ENCODE data around the gene STRN3.
A peak's percentile ranks its signal among the peaks of the same experiment; 100 is the strongest.
"Not testable (repeated sequence)": the region's sequence is repeated elsewhere in the genome, so short reads cannot be mapped to it uniquely, and the experiment has no call there.

The STRN3 gene

GRCh38 chr14:31026077-31026449 lies at the start of gene STRN3:
STRN3 (minus strand) TSS chr14:31026379; CDS start chr14:31026185, 194 bp downstream.
- DNase-seq, result no peak

- no peak for DNase-seq
These were observed 49.0 kb upstream of the STRN3 start for GRCh38 chr14:31075144-31075543.

- DNase-seq, result no peak
These were observed 45.0 kb upstream of the STRN3 start for GRCh38 chr14:31071151-31071550.

- peak; percentile 51 to 68 for DNase-seq
These were observed 44.3 kb upstream of the STRN3 start for GRCh38 chr14:31070431-31070830.

- DNase-seq, result no peak
These were observed 43.2 kb upstream of the STRN3 start for GRCh38 chr14:31069343-31069742.

GRCh38 chr14:31068235-31068634 lies 42.1 kb upstream of the STRN3 start:
- DNase-seq, result no peak

GRCh38 chr14:31062908-31063307 lies 36.7 kb upstream of the STRN3 start:
- not testable (repeated sequence) for DNase-seq

- DNase-seq, result no peak
These were observed 34.2 kb upstream of the STRN3 start for GRCh38 chr14:31060253-31060875.

GRCh38 chr14:31059152-31059924 lies 33.2 kb upstream of the STRN3 start:
- DNase-seq, result no peak

- DNase-seq, result no peak
These were observed 31.7 kb upstream of the STRN3 start for GRCh38 chr14:31057701-31058364.

- DNase-seq, result no peak
These were observed 30.9 kb upstream of the STRN3 start for GRCh38 chr14:31057035-31057434.

- DNase-seq, result not testable (repeated sequence)
These were observed 26.9 kb upstream of the STRN3 start for GRCh38 chr14:31052905-31053586.

- DNase-seq, result no peak
These were observed 25.3 kb upstream of the STRN3 start for GRCh38 chr14:31051511-31051910.

- no peak for DNase-seq
These were observed 24.8 kb upstream of the STRN3 start for GRCh38 chr14:31051023-31051422.

GRCh38 chr14:31047503-31047902 lies 21.3 kb upstream of the STRN3 start:
- DNase-seq, result no peak

- no peak for DNase-seq
These were observed 19.4 kb upstream of the STRN3 start for GRCh38 chr14:31045501-31046080.

- DNase-seq, result no peak
These were observed 17.2 kb upstream of the STRN3 start for GRCh38 chr14:31043379-31043778.

GRCh38 chr14:31042893-31043292 lies 16.7 kb upstream of the STRN3 start:
- not testable (repeated sequence) for DNase-seq

GRCh38 chr14:31042300-31042699 lies 16.1 kb upstream of the STRN3 start:
- no peak for DNase-seq

- DNase-seq, result no peak
These were observed 12.5 kb upstream of the STRN3 start for GRCh38 chr14:31038521-31039166.

GRCh38 chr14:31037709-31038221 lies 11.6 kb upstream of the STRN3 start:
- DNase-seq, result no peak

GRCh38 chr14:31036552-31036951 lies 10.4 kb upstream of the STRN3 start:
- DNase-seq, result no peak
